K562 (cell line): Measurements from ENCODE around the gene PRDM1. TPM values are rescaled to one million over a fixed set of nuclear protein-coding genes. Genes with fewer than 3 reads are reported as not detected.

Experiments
- CBFA2T2 ChIP-seq: fragments of 450-650 bp; conservative IDR thresholded peaks from 2 replicates; pipeline ENCODE4 v1.6.1; 2017; ENCODE audit warnings: mild to moderate bottlenecking
- ETV6 ChIP-seq, 3 experiments: fragments of 150-350 bp in 1 of 3; sonication (generic) in 1 of 3; formaldehyde crosslinking in 1 of 3; IDR thresholded peaks; 2 replicates each; pipeline versions ENCODE4 v1.6.1 to v1.8.0; 2014 to 2022; ENCODE audit warnings: borderline replicate concordance in 2 of 3, low read depth in 2 of 3, antibody characterized with exemption in 1 of 3, low read length in 1 of 3, mild to moderate bottlenecking in 1 of 3, missing genetic modification reagents in 1 of 3
- HMGN3 ChIP-seq: IDR thresholded peaks from 2 replicates; pipeline ENCODE4 v1.6.1; 2011; ENCODE audit warnings: borderline replicate concordance, low read depth, mild to moderate bottlenecking, mixed read lengths, low read length; ENCODE audit not compliant: insufficient read length; ENCODE audit errors: extremely low read depth
- MTA3 ChIP-seq: fragments of 450-650 bp; formaldehyde crosslinking; IDR thresholded peaks from 2 replicates; pipeline ENCODE4 v1.6.1; 2017; ENCODE audit warnings: mild to moderate bottlenecking, borderline replicate concordance
- NR2C1 ChIP-seq, 2 experiments: fragments of 450-650 bp; IDR thresholded peaks; 2 replicates each; pipeline ENCODE4 v1.6.1; 2017; ENCODE audit warnings: mild to moderate bottlenecking in 2 of 2, antibody characterized with exemption in 1 of 2, inconsistent platforms in 1 of 2, missing compliant biosample characterization in 1 of 2, missing genetic modification characterization in 1 of 2
- SNAPC5 ChIP-seq: fragments of 250-450 bp; sonication (Bioruptor Pico); IDR thresholded peaks from 2 replicates; pipeline ENCODE4 v1.8.0; 2021; ENCODE audit warnings: moderate library complexity, mild to moderate bottlenecking, inconsistent platforms
- SNIP1 ChIP-seq: fragments of 450-650 bp; IDR thresholded peaks from 2 replicates; pipeline ENCODE4 v1.7.1; 2017; ENCODE audit warnings: low read depth, mild to moderate bottlenecking
- THRAP3 ChIP-seq: fragments of 450-650 bp; IDR thresholded peaks from 2 replicates; pipeline ENCODE4 v1.6.1; 2016; ENCODE audit warnings: mild to moderate bottlenecking, inconsistent platforms, borderline replicate concordance
- ZBTB11 ChIP-seq, 3 experiments: fragments of 200-800 bp in 1 of 3; fragments of 250-450 bp in 1 of 3; fragments of 450-650 bp in 1 of 3; sonication (Bioruptor Pico) in 1 of 3; sonication (Bioruptor generic) in 1 of 3; formaldehyde crosslinking in 1 of 3; IDR thresholded peaks; 2 replicates each; pipeline versions ENCODE4 v1.6.1 to v1.8.0; 2016 to 2022; ENCODE audit warnings: mild to moderate bottlenecking in 2 of 3, missing genetic modification characterization in 2 of 3, missing compliant biosample characterization in 1 of 3, moderate library complexity in 1 of 3
- ZSCAN29 ChIP-seq: fragments of 450-650 bp; IDR thresholded peaks from 2 replicates; pipeline ENCODE4 v1.6.1; 2017
- polyA plus RNA-seq, 8 experiments: library from polyadenylated mRNA; depleted of rRNA in 4 of 8; stranded (reverse) in 5 of 8; unstranded in 3 of 8; fragments of >200 nt; fragmentation: Nextera tagmentation in 2 of 8; fragmentation: Illumina TruSeq in 1 of 8; extraction: Ambion mirVana in 2 of 8; extraction: Trizol in 1 of 8; gene quantifications; 2 replicates each; pipeline versions ENCODE4 v1.2.1 to v1.2.3, GENCODE V29; 2011 to 2014; ENCODE audit warnings: inconsistent platforms in 1 of 8, missing spikeins in 1 of 8
- total RNA-seq, 7 experiments: library from RNA; depleted of rRNA in 6 of 7; stranded (reverse); fragments of >200 nt in 6 of 7; fragmentation: Illumina TruSeq in 2 of 7; extraction: Trizol in 2 of 7; gene quantifications; 2 replicates each; pipeline versions ENCODE4 v1.2.1 to v1.2.3, GENCODE V29; 2011 to 2021; ENCODE audit warnings: low replicate concordance in 1 of 7
- TF ChIP-seq, protein P1 (sequence below): fragments of 250-450 bp; sonication (Bioruptor Pico); IDR thresholded peaks from 2 replicates; pipeline ENCODE4 v1.8.0; 2021; ENCODE audit warnings: mild to moderate bottlenecking, moderate library complexity

PRDM1 gene
- total and polyA plus RNA-seq, 9 of the 15 experiments (the other 6 are each of a cell fraction or from before 2014, with no cell fraction given): 0.09 to 0.89 (median 0.27) TPM

DNA sequence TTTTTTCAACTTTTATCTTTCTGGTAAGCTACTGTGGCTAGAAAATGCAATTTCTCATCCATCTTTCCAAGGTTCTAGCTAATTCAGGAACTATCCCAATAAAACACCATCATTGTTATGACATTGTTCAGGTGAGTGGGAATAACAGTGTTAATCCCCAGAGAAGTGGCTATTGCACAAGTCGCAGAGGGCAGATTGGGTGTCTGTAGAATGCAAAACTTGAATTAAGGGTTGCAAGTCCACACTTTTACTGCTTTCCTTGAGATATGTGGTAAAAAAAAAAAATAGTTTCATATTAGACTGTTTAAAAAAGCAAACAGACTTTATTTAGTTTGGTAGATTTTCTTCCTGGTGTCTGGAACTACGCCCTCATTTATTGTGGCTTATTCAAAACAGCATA, 41.1 kb upstream of the PRDM1 start (continued):
- TF ChIP-seq ZBTB11 (CRISPR knock-in tag; IDR thresholded peaks at IDR 0.05): no peak
- no peak for TF ChIP-seq THRAP3
- TF ChIP-seq SNAPC5 (CRISPR knock-in tag): no peak
- TF ChIP-seq HMGN3: no peak
- no peak for TF ChIP-seq CBFA2T2
- no peak for TF ChIP-seq MTA3
- no peak for TF ChIP-seq ZSCAN29
- no peak for TF ChIP-seq NR2C1 (IDR thresholded peaks at IDR 0.05)
- no peak for TF ChIP-seq NR2C1 (tag; IDR thresholded peaks at IDR 0.05)
- TF ChIP-seq SNIP1: no peak
- no peak for TF ChIP-seq ETV6 (IDR thresholded peaks at IDR 0.05; ENCODE audit: borderline replicate concordance in 1 of 2, low read depth in 2 of 2, low read length in 1 of 2)
- TF ChIP-seq ETV6 (CRISPR knock-in tag; IDR thresholded peaks at IDR 0.05; ENCODE audit: borderline replicate concordance): no peak
- TF ChIP-seq, protein P1, sequence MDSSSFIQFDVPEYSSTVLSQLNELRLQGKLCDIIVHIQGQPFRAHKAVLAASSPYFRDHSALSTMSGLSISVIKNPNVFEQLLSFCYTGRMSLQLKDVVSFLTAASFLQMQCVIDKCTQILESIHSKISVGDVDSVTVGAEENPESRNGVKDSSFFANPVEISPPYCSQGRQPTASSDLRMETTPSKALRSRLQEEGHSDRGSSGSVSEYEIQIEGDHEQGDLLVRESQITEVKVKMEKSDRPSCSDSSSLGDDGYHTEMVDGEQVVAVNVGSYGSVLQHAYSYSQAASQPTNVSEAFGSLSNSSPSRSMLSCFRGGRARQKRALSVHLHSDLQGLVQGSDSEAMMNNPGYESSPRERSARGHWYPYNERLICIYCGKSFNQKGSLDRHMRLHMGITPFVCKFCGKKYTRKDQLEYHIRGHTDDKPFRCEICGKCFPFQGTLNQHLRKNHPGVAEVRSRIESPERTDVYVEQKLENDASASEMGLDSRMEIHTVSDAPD (CRISPR knock-in tag): no peak
